Mucosa of rectum (tissue), 2 donors: Measurements from ENCODE around the gene PDE7B.
"Not testable (repeated sequence)": the region's sequence is repeated elsewhere in the genome, so short reads cannot be mapped to it uniquely, and the experiment has no call there.

Experiments
- H3K27ac ChIP-seq, 2 donors: one replicate each; pipeline ENCODE4 v1.7.0; 2013; ENCODE audit warnings: inconsistent platforms in 2 of 2, low read depth in 2 of 2, low read length in 2 of 2
- H3K27me3 ChIP-seq, 2 donors: one replicate each; pipeline ENCODE4 v1.7.0; 2013; ENCODE audit warnings: low read length in 2 of 2; ENCODE audit not compliant: control insufficient read depth in 2 of 2, insufficient read depth in 2 of 2
- H3K36me3 ChIP-seq, 2 donors: one replicate each; pipeline ENCODE4 v1.7.0; 2013; ENCODE audit warnings: low read length in 2 of 2; ENCODE audit not compliant: control insufficient read depth in 2 of 2, insufficient read depth in 2 of 2
- H3K4me1 ChIP-seq, 2 donors: one replicate each; pipeline ENCODE4 v1.7.0; 2013; ENCODE audit warnings: low read length in 2 of 2, mild to moderate bottlenecking in 1 of 2; ENCODE audit not compliant: control insufficient read depth in 2 of 2, insufficient read depth in 2 of 2
- H3K4me3 ChIP-seq, 2 donors: one replicate each; pipeline ENCODE4 v1.7.0; 2013; ENCODE audit warnings: low read length in 2 of 2
- H3K9ac ChIP-seq, 2 donors: one replicate each; pipeline ENCODE4 v1.7.0; 2013; ENCODE audit warnings: low read length in 2 of 2, low read depth in 1 of 2, mild to moderate bottlenecking in 1 of 2
- H3K9me3 ChIP-seq, 2 donors: one replicate each; pipeline ENCODE4 v1.7.0; 2013; ENCODE audit warnings: low read length in 2 of 2; ENCODE audit not compliant: control insufficient read depth in 2 of 2
- donor health status: healthy.
- donor health status: Normal muscosa, but diverticular disease.

Gene PDE7B

GRCh38 chr6:135842618-135843392 lies 8.7 kb upstream of the PDE7B start:
- Histone ChIP-seq H3K27me3 (peaks cover 0 to 2% of the 10 kb centered on the region in 2 donors), H3K4me3 (no peak overlapping the region), H3K4me1 (no peaks in the 10 kb centered on the region), H3K27ac (no peak overlapping the region), H3K9me3 (no peaks in the 10 kb centered on the region), H3K9ac (no peak overlapping the region), H3K36me3 (no peaks in the 10 kb centered on the region)

GRCh38 chr6:135850882-135851281 lies 619 bp upstream of the PDE7B start:
- H3K27ac ChIP-seq = no peak overlapping the region
- no peak overlapping the region for H3K9ac ChIP-seq

GRCh38 chr6:135852746-135853145 lies 1.2 kb downstream of the PDE7B start:
- H3K36me3 ChIP-seq = no peaks in the 10 kb centered on the region
- H3K4me3 ChIP-seq = peak overlapping the region; percentile 43 to 69
- H3K4me1 ChIP-seq = peaks cover 0 to 2% of the 10 kb centered on the region in 2 donors
- H3K9ac ChIP-seq = peak overlapping the region in 1 of 2 donors; percentile 4
- H3K27ac ChIP-seq = peak overlapping the region; percentile 3 to 19
- no peaks in the 10 kb centered on the region for H3K27me3 ChIP-seq
- no peaks in the 10 kb centered on the region for H3K9me3 ChIP-seq

More at GRCh38 chr6:135850882-135851281, 619 bp upstream of the PDE7B start:
- Histone ChIP-seq H3K4me1 (peaks cover 0 to 2% of the 10 kb centered on the region in 2 donors), H3K9me3 (no peaks in the 10 kb centered on the region), H3K27me3 (no peaks in the 10 kb centered on the region), H3K36me3 (no peaks in the 10 kb centered on the region), H3K4me3 (peak overlapping the region in 1 of 2 donors; percentile 69)

GRCh38 chr6:135853227-135853626 lies 1.7 kb downstream of the PDE7B start:
- Histone ChIP-seq H3K9ac (peak overlapping the region in 1 of 2 donors; percentile 4), H3K27ac (peak overlapping the region in 1 of 2 donors; percentile 19), H3K4me3 (peak overlapping the region; percentile 43), H3K36me3 (no peaks in the 10 kb centered on the region), H3K4me1 (peaks cover 0 to 2% of the 10 kb centered on the region in 2 donors), H3K9me3 (no peaks in the 10 kb centered on the region), H3K27me3 (no peaks in the 10 kb centered on the region)

GRCh38 chr6:135853986-135854385 lies 2.5 kb downstream of the PDE7B start:
- no peak overlapping the region for H3K27ac ChIP-seq
- H3K9ac ChIP-seq = no peak overlapping the region
- H3K4me3 ChIP-seq = peak overlapping the region in 1 of 2 donors; percentile 43

GRCh38 chr6:135854799-135855198 lies 3.3 kb downstream of the PDE7B start:
- H3K4me1 ChIP-seq = peaks cover 0 to 2% of the 10 kb centered on the region in 2 donors
- H3K4me3 ChIP-seq = no peak overlapping the region
- H3K9ac ChIP-seq = no peak overlapping the region
- no peaks in the 10 kb centered on the region for H3K9me3 ChIP-seq
- peak overlapping the region in 1 of 2 donors; percentile 21 for H3K27ac ChIP-seq
- H3K27me3 ChIP-seq = no peaks in the 10 kb centered on the region
- H3K36me3 ChIP-seq = no peaks in the 10 kb centered on the region

More at GRCh38 chr6:135853986-135854385, 2.5 kb downstream of the PDE7B start:
- no peaks in the 10 kb centered on the region for H3K9me3 ChIP-seq
- H3K36me3 ChIP-seq = no peaks in the 10 kb centered on the region
- H3K27me3 ChIP-seq = no peaks in the 10 kb centered on the region
- peaks cover 0 to 2% of the 10 kb centered on the region in 2 donors for H3K4me1 ChIP-seq

- Histone ChIP-seq H3K4me1 (no peaks in the 10 kb centered on the region), H3K36me3 (no peaks in the 10 kb centered on the region), H3K27ac (no peak overlapping the region), H3K9me3 (no peaks in the 10 kb centered on the region), H3K9ac (no peak overlapping the region), H3K27me3 (no peaks in the 10 kb centered on the region), H3K4me3 (no peak overlapping the region)
Measured at GRCh38 chr6:135858931-135859330, 7.4 kb downstream of the PDE7B start.

GRCh38 chr6:135860361-135860760 lies 8.9 kb downstream of the PDE7B start:
- Histone ChIP-seq H3K36me3 (no peaks in the 10 kb centered on the region), H3K27me3 (no peaks in the 10 kb centered on the region), H3K9ac (no peak overlapping the region), H3K4me1 (no peaks in the 10 kb centered on the region), H3K9me3 (no peaks in the 10 kb centered on the region), H3K27ac (no peak overlapping the region), H3K4me3 (no peak overlapping the region)

GRCh38 chr6:135861189-135861588 lies 9.7 kb downstream of the PDE7B start:
- Histone ChIP-seq H3K9me3 (no peaks in the 10 kb centered on the region), H3K36me3 (no peaks in the 10 kb centered on the region), H3K4me1 (no peaks in the 10 kb centered on the region), H3K4me3 (no peak overlapping the region), H3K27ac (no peak overlapping the region), H3K27me3 (no peaks in the 10 kb centered on the region), H3K9ac (no peak overlapping the region)

- not testable (repeated sequence) for H3K36me3 ChIP-seq, H3K27me3 ChIP-seq, H3K9me3 ChIP-seq, H3K27ac ChIP-seq, H3K4me3 ChIP-seq, H3K4me1 ChIP-seq, H3K9ac ChIP-seq
Measured at GRCh38 chr6:135864929-135865328, 13.4 kb downstream of the PDE7B start.
